Hepatocyte (in vitro differentiated cells): ENCODE results near the gene MYO3B.

Experiments used
- CTCF ChIP-seq: fragments of 200-600 bp; sonication (generic); IDR thresholded peaks from 2 replicates; pipeline ENCODE4 v1.5.1; 2016; ENCODE audit warnings: antibody characterized with exemption, mild to moderate bottlenecking; ENCODE audit not compliant: poor library complexity
- EZH2 ChIP-seq: fragments of 200-600 bp; sonication (generic); IDR thresholded peaks from 2 replicates; pipeline ENCODE4 v1.6.1; 2016; ENCODE audit warnings: antibody characterized with exemption, mild to moderate bottlenecking, borderline replicate concordance
- EZH2phosphoT487 ChIP-seq: fragments of 200-600 bp; sonication (generic); IDR thresholded peaks from one replicate; pipeline ENCODE4 v1.6.1; 2018; ENCODE audit warnings: antibody characterized with exemption, mild to moderate bottlenecking, low read depth, moderate library complexity; ENCODE audit not compliant: unreplicated experiment, severe bottlenecking

DNA sequence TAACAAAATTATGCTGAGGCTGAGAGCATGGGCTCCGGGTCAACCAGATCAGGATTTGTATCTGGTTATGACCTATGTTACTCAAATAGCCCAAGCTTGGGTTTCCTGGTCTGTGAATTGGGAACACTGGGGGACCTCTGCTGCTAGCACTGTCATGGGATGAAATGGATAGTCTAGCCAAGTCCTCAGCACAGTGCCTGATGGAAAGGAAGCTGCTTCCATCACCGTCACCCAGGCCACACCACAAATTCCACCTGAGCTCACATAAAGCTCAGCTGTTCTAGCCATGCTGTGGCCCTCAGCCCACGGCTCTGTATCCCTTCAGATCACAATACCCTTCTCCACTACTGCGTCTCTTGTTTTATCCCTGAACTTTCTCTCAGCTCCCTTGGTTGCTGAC lies 357.6 kb downstream of the MYO3B start:
- no peak for TF ChIP-seq CTCF
- TF ChIP-seq EZH2: no peak
- no peak for TF ChIP-seq EZH2phosphoT487
